NCI-H2196 (cell line): ENCODE measurements around the gene PSMG2.
"Not testable (repeated sequence)": the region's sequence is repeated elsewhere in the genome, so short reads cannot be mapped to it uniquely, and the experiment has no call there.

Experiments used
- DNase-seq: peaks from one replicate; lab custom pipeline; 2025; ENCODE audit not compliant: unreplicated experiment; lab: John Stamatoyannopoulos, UW

The PSMG2 gene

GRCh38 chr18:12721495-12722275, 18.8 kb downstream of the PSMG2 start:
- DNase-seq = no peak

- no peak for DNase-seq
These were observed 19.9 kb downstream of the PSMG2 start for GRCh38 chr18:12722731-12723130.

DNA sequence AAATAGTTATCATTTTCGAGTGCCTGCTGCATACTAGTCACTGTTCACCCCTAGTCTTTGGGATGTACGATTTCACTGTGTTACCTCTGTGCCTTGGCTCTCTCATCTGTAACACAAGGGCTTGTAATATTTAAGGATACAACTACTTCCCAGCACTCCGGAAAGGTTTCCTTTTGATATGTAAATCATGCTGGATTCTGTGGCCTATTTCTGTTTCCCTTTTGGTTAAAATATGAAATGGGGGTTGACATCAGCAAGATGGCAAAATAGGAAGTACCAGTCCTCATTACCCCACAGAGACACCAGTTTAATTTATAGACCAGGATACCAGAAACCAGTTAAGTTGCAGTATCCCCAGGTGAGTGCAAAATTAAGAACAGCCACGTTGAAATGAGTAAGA, 23.5 kb downstream of the PSMG2 start:
- no peak for DNase-seq

DNA sequence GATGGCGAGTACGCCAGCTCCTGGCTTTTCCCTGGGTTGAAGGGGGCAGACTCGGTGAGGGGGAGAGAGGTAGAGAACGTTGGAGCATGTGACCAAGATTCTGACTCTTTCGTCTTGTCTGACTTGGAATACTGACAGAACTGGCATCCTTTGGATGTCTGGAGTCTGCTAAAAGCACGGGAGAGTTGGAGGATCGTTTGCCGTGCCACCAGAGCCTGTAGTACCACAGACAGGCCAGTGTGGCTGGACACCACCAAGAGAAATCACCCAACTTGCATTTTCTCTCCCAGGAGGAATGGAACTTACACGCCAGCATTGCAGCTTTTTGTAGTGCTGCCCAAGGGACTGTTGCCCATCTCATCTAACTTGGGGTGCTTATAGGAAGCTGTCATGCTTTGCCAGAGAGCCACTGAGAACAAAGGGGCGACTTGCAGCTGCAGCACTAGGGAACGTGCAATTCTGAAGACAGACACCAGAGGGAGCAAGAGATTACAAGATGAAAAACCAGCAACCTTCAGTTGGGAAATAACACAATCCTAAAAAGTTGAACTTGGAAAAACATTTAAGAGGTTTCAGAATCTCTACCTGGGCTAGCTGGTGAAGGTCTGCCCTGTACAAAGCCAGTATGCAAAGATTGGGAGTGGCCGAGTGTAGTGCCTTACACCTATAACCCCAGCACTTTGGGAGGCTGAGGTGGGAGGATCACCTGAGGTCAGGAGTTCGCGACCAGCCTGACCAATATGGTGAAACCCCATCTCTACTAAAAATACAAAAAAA, 24.1 kb downstream of the PSMG2 start:
- peak; percentile 88 for DNase-seq

- no peak for DNase-seq
These were observed 34.5 kb downstream of the PSMG2 start for GRCh38 chr18:12737243-12737902.

- peak; percentile 25 for DNase-seq
These were observed 38.5 kb downstream of the PSMG2 start for GRCh38 chr18:12741351-12741750.

- no peak for DNase-seq
These were observed 39.6 kb downstream of the PSMG2 start for GRCh38 chr18:12742453-12742852.

- DNase-seq = peak; percentile 53
These were observed 41.3 kb downstream of the PSMG2 start for GRCh38 chr18:12744103-12744502.

- DNase-seq = no peak
These were observed 42.4 kb downstream of the PSMG2 start for GRCh38 chr18:12745095-12745795.

- DNase-seq = no peak
These were observed 44.9 kb downstream of the PSMG2 start for GRCh38 chr18:12747530-12748315.

- no peak for DNase-seq
These were observed 45.8 kb downstream of the PSMG2 start for GRCh38 chr18:12748671-12749070.

GRCh38 chr18:12749121-12749520, 46.3 kb downstream of the PSMG2 start:
- no peak for DNase-seq

DNA sequence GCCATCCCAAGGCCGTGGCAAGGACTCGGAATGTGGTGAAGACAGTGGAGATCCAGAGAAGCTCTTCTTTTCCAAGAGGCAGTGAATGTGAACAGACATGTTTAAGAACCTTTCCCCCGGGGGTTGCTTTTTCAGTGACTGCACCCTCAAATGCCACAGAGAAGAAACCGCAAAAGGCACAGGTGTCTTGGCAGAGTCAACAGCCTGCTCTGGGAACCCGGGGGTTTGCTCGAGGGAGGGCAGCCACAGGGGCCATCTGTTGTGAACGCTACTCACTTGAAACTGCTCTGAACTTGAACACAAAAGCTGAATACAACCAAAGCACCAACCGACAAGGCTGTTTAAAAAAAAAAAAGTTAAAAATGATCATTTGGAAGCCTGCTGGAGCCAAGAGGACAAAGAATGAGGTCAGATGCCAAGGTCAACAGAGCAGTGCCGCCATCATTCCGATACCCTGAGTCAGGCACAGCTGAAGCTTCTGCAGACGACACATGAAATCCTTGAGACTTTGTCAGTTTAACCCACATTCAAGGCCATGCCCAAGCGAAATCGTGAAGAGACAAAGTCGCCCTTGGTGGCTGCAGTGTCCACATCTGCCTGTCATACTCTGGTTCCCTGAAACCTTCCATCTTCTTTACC, 47.4 kb downstream of the PSMG2 start:
- DNase-seq = no peak

DNA sequence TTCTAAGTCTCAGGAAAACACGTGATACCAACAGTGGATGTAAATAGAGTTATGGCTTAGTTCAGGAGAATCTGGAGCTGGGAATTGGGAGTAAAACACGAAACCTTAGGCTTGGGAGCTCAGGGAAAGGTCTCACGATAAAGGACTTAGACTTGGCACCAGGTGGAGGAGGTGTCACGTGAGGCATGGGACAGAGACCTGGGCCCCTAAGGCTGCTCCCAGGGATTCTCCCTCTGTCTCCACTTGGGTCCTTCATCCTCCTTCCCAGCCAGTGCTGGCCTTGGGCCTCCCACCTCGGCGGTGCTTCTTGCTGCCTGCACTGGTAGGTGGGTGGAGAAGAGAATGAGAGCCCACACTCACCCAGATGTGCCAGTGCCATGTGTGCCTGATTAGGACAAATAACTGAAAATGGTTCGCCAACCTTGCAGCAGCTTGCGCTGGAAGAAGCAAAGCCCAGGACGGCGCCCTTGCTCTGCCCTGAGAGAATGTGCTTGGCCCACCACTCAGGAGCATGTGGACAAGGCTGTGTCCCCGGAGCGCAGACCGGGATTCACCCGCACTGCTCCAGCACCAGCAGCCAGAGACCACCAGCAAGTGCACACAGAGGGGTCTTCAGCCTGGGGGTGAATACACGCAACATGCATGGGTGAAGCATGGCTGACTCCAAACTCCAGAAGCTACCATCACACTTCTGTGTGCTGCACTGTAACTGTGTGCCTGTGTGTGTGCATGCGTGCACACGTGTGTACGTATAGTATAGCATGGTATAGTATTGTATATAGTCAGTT, 48.1 kb downstream of the PSMG2 start:
- DNase-seq = no peak

- no peak for DNase-seq
These were observed 48.7 kb downstream of the PSMG2 start for GRCh38 chr18:12751503-12751884.

GRCh38 chr18:12751891-12752290, 49.0 kb downstream of the PSMG2 start:
- no peak for DNase-seq

DNA sequence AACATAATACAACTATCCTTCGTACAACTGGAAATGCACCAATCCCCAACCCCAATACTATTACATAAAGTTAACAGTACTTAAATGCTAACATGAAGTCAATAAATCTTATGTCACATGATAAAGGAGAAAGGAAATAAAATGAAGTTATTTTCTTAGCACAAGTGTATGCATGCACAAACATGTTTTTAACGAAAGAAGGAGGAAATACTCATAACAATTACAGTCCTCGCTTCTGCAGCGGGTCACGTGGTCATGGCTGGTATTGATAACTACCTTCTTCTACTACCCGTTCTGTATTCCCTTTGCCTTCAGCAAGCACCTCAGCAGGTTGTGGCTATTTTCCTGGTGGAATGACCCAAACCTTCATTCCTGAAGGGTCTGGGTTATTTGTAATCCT, 51.7 kb downstream of the PSMG2 start:
- DNase-seq = no peak

DNA sequence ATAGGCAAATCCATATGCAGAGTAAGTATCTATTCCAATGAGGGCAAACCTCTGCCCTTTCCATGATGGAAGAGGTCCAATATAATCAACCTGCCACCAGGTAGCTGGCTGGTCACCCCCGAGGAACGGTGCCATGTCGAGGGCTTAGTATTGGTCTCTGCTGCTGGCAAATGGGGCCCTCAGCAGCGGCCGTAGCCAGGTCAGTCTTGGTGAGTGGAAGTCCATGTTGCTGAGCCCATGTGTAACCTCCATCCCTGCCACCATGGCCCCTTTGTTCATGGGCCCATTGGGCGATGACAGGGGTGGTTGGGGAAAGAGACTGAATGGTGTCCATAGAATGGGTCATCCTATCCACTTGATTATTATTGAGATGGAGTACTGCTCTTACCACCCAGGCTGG, 52.8 kb downstream of the PSMG2 start:
- not testable (repeated sequence) for DNase-seq

- DNase-seq = not testable (repeated sequence)
These were observed 53.9 kb downstream of the PSMG2 start for GRCh38 chr18:12756619-12757239.
